Panc1 (cell line): ENCODE data around the gene SELENOW. TPM values are rescaled to one million over a fixed set of nuclear protein-coding genes. Genes with fewer than 3 reads are reported as not detected.

Source experiments
- ATAC-seq: fragments of 200-7000 bp; cut with Tn5 transposase; 2 replicates; pipeline ENCODE4 v1.9.1; 2020; ENCODE audit warnings: mild to moderate bottlenecking, moderate library complexity
- BruUV-seq: library from RNA; stranded (reverse); fragments of 400-500 nt; replicated peaks from 2 replicates; lab custom pipeline; 2021; lab: Mats Ljungman, UMichigan
- CTCF ChIA-PET: fragments of 300-600 bp; sonication (Branson Sonifier 250); formaldehyde crosslinking; loops from one replicate; lab custom pipeline; 2022; ENCODE audit warnings: antibody characterized with exemption; lab: Charles Lee
- POLR2A ChIA-PET: fragments of 300-600 bp; sonication (Branson Sonifier 250); formaldehyde crosslinking; loops from one replicate; lab custom pipeline; 2022; ENCODE audit warnings: antibody characterized with exemption; lab: Charles Lee
- DNase-seq: peaks from one replicate; pipeline ENCODE4 v3.0.0-alpha.2; 2010; ENCODE audit warnings: low read depth, low spot score
- H3K27ac ChIP-seq: 2 replicates; pipeline ENCODE4 v1.5.1; 2011; ENCODE audit warnings: mild to moderate bottlenecking, low read length, inconsistent platforms
- H3K27me3 ChIP-seq: fragments of 200-500 bp; sonication (Bioruptor generic); 2 replicates; pipeline ENCODE4 v1.6.0; 2014; ENCODE audit warnings: low read length, inconsistent platforms; ENCODE audit not compliant: control insufficient read depth, insufficient read depth
- H3K36me3 ChIP-seq: fragments of 200-500 bp; sonication (Bioruptor generic); 2 replicates; pipeline ENCODE4 v1.5.1; 2014; ENCODE audit warnings: inconsistent platforms, mild to moderate bottlenecking, low read length, moderate library complexity; ENCODE audit not compliant: control insufficient read depth, insufficient read depth
- H3K4me1 ChIP-seq: 2 replicates; pipeline ENCODE4 v1.5.1; 2011; ENCODE audit warnings: inconsistent platforms, mild to moderate bottlenecking, low read length, moderate library complexity; ENCODE audit not compliant: control insufficient read depth, insufficient read depth
- H3K4me3 ChIP-seq, 2 experiments: 2 replicates each; pipeline ENCODE4 v1.5.1; 2011 to 2012; ENCODE audit warnings: low read depth in 2 of 2, low read length in 2 of 2, mild to moderate bottlenecking in 2 of 2, inconsistent platforms in 1 of 2, moderate library complexity in 1 of 2
- H3K9me3 ChIP-seq: fragments of 200-500 bp; sonication (Bioruptor generic); 2 replicates; pipeline ENCODE4 v1.5.1; 2014; ENCODE audit warnings: low read depth, mild to moderate bottlenecking, inconsistent platforms, low read length, moderate library complexity; ENCODE audit not compliant: control insufficient read depth, insufficient read depth
- POLR2AphosphoS5 ChIP-seq: IDR thresholded peaks from 2 replicates; pipeline ENCODE4 v1.6.1; 2012; ENCODE audit warnings: mild to moderate bottlenecking, low read depth, low read length, moderate library complexity
- SIN3A ChIP-seq: IDR thresholded peaks from 2 replicates; pipeline ENCODE4 v1.6.1; 2012; ENCODE audit warnings: low read depth, mild to moderate bottlenecking, low read length, moderate library complexity, borderline replicate concordance; ENCODE audit not compliant: insufficient read depth
- TCF7L2 ChIP-seq: IDR thresholded peaks from 2 replicates; pipeline ENCODE4 v1.6.1; 2011; ENCODE audit warnings: mild to moderate bottlenecking, low read depth, low read length, inconsistent platforms
- in situ Hi-C: cut with HindIII; loops from 2 replicates; pipeline ENCODE4 v1.10.0; 2016; ENCODE audit warnings: low sequenced_read_pairs, low pct_unique_long_range_greater_than_20kb
- intact Hi-C: fragments of 100-400 bp; cut with micrococcal nuclease; formaldehyde crosslinking; loops from one replicate; pipeline ENCODE4 v1.10.0; 2022; ENCODE audit not compliant: unreplicated experiment
- total RNA-seq: library from RNA; stranded (reverse); gene quantifications from one replicate; pipeline ENCODE4 v1.2.1, GENCODE V29; 2021; ENCODE audit not compliant: unreplicated experiment
- TF ChIP-seq, protein P1 (sequence below), 2 experiments: IDR thresholded peaks; 2 replicates each; pipeline ENCODE4 v1.6.1; 2011 to 2012; ENCODE audit warnings: low read depth in 2 of 2, control low read depth in 1 of 2, low read length in 1 of 2, mild to moderate bottlenecking in 1 of 2, moderate library complexity in 1 of 2; ENCODE audit not compliant: insufficient read depth in 1 of 2
- TF ChIP-seq, protein P2 (sequence below): fragments of 450-650 bp; IDR thresholded peaks from 2 replicates; pipeline ENCODE4 v1.5.1; 2017; ENCODE audit warnings: mild to moderate bottlenecking

SELENOW gene
- total RNA-seq, 1 experiment from 2014 or later: 62.0 TPM

DNA sequence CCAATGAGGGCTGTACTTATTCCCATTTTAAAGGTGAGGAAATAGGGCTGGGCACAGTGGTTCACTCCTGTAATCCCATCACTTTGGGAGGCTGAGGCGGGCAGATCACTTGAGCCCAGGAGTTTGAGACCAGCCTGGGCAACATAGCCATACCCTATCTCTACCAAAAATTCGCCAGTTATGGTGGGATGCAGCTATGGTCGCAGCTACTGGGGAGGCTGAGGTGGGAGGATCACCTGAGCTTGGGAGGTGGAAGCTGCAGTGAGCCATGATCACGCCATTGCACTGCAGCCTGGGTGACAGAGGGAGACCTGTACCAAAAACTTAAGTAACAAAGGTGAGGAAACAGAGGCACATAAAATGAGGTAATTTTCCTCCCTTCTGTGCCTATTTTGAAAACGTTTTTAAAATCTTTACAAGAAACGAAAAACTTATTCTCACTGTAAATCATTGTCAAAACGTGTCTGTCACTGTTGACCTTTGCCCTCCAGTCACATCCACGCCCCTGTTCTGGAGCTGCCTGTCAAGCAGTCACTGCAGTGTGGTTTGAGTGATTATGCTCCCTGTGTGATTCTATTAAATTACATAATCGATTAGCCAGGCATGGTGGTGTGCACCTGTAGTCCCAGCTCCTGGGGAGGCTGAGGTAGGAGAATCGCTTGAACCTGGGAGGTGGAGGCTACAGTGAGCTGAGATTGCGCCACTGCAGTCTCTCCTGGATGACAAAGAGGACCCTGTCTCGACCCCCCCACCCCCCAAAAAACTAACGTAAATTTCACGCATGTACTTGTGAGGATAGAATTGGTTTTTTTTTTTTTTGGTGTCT, 20.7 kb upstream of the SELENOW start:
- intact Hi-C loops: no loop called here
- H3K27ac ChIP-seq: no peak overlapping the region
- BruUV-seq: no TSS peak
- no peak overlapping the region for H3K4me3 ChIP-seq
- H3K27me3 ChIP-seq: no peaks in the 10 kb centered on the region
- TF ChIP-seq TCF7L2: no peak
- TF ChIP-seq, protein P1, sequence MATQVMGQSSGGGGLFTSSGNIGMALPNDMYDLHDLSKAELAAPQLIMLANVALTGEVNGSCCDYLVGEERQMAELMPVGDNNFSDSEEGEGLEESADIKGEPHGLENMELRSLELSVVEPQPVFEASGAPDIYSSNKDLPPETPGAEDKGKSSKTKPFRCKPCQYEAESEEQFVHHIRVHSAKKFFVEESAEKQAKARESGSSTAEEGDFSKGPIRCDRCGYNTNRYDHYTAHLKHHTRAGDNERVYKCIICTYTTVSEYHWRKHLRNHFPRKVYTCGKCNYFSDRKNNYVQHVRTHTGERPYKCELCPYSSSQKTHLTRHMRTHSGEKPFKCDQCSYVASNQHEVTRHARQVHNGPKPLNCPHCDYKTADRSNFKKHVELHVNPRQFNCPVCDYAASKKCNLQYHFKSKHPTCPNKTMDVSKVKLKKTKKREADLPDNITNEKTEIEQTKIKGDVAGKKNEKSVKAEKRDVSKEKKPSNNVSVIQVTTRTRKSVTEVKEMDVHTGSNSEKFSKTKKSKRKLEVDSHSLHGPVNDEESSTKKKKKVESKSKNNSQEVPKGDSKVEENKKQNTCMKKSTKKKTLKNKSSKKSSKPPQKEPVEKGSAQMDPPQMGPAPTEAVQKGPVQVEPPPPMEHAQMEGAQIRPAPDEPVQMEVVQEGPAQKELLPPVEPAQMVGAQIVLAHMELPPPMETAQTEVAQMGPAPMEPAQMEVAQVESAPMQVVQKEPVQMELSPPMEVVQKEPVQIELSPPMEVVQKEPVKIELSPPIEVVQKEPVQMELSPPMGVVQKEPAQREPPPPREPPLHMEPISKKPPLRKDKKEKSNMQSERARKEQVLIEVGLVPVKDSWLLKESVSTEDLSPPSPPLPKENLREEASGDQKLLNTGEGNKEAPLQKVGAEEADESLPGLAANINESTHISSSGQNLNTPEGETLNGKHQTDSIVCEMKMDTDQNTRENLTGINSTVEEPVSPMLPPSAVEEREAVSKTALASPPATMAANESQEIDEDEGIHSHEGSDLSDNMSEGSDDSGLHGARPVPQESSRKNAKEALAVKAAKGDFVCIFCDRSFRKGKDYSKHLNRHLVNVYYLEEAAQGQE (IDR thresholded peaks at IDR 0.05; ENCODE audit: insufficient read depth in 1 of 2, low read depth in 2 of 2, low read length in 1 of 2): no peak
- ChIA-PET POLR2A (no interaction called here), CTCF (no interaction called here)
- in situ Hi-C loops: no loop called here
- no peak for DNase-seq
- no peaks in the 10 kb centered on the region for H3K4me1 ChIP-seq
- no peak for ATAC-seq
- no peaks in the 10 kb centered on the region for H3K36me3 ChIP-seq
- no peaks in the 10 kb centered on the region for H3K9me3 ChIP-seq

DNA sequence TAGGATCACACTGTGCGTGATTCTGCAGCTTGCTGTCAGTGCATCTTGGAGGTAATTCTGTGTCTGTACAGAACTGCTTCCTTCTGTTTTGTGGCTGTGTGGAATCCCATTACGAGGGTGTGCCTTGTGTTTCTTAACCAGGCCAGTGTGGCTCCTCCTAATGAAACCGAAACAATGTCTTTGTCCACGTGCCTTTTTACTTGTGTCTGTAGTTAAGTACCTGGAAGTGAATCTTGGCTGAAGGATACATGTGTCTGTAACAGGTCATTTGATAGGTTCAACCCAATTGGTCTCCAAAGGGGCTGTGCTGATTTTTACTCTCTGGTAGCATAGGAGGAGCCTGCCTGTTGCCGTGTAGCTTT, 20.1 kb upstream of the SELENOW start:
- CTCF ChIA-PET: no interaction called here
- no peak for ATAC-seq
- Histone ChIP-seq H3K9me3 (no peaks in the 10 kb centered on the region), H3K4me3 (no peak overlapping the region), H3K27ac (no peak overlapping the region), H3K27me3 (no peaks in the 10 kb centered on the region), H3K4me1 (no peaks in the 10 kb centered on the region), H3K36me3 (no peaks in the 10 kb centered on the region)
- in situ Hi-C loops (no loop called here), intact Hi-C loops (no loop called here)
- DNase-seq: no peak
- BruUV-seq: no TSS peak
- TF ChIP-seq SIN3A: no peak
- TF ChIP-seq POLR2AphosphoS5: no peak
- no peak for TF ChIP-seq TCF7L2
- TF ChIP-seq, protein P1 (IDR thresholded peaks at IDR 0.05; ENCODE audit: insufficient read depth in 1 of 2, low read depth in 2 of 2, low read length in 1 of 2): no peak
- TF ChIP-seq, protein P2, sequence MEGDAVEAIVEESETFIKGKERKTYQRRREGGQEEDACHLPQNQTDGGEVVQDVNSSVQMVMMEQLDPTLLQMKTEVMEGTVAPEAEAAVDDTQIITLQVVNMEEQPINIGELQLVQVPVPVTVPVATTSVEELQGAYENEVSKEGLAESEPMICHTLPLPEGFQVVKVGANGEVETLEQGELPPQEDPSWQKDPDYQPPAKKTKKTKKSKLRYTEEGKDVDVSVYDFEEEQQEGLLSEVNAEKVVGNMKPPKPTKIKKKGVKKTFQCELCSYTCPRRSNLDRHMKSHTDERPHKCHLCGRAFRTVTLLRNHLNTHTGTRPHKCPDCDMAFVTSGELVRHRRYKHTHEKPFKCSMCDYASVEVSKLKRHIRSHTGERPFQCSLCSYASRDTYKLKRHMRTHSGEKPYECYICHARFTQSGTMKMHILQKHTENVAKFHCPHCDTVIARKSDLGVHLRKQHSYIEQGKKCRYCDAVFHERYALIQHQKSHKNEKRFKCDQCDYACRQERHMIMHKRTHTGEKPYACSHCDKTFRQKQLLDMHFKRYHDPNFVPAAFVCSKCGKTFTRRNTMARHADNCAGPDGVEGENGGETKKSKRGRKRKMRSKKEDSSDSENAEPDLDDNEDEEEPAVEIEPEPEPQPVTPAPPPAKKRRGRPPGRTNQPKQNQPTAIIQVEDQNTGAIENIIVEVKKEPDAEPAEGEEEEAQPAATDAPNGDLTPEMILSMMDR: no peak
- POLR2A ChIA-PET: no interaction called here
